ENCODE results near the gene BRIP1. TPM values are rescaled to one million over a fixed set of nuclear protein-coding genes. Genes with fewer than 3 reads are reported as not detected.

The BRIP1 gene
- total and polyA plus RNA-seq, 10 of the 15 experiments (the other 5 are each of a cell fraction or from before 2014, with no cell fraction given), result 4.0 to 24.2 (median 12.8) TPM

DNA sequence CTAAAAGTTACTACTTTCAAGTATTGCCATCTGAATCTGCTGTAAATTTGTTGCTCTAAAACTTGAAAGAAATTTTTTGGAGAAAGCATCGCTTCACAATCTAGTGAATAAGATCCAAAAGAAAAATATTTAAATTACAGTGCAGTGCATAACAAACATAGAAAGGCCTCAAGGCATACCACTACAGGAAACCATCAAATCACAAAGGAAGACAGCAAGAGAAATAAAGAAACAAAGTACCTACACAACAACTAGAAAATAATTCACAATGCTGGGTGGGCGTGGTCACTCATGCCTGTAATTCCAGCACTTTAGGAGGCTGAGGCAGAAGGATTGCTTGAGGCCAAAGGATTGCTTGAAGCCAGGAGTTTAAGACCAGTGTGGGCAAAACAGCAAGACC is 104.9 kb downstream of the BRIP1 start (continued):
- TF ChIP-seq, protein P1, sequence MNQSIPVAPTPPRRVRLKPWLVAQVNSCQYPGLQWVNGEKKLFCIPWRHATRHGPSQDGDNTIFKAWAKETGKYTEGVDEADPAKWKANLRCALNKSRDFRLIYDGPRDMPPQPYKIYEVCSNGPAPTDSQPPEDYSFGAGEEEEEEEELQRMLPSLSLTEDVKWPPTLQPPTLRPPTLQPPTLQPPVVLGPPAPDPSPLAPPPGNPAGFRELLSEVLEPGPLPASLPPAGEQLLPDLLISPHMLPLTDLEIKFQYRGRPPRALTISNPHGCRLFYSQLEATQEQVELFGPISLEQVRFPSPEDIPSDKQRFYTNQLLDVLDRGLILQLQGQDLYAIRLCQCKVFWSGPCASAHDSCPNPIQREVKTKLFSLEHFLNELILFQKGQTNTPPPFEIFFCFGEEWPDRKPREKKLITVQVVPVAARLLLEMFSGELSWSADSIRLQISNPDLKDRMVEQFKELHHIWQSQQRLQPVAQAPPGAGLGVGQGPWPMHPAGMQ (IDR thresholded peaks at IDR 0.05; ENCODE audit: borderline replicate concordance), result no peak

DNA sequence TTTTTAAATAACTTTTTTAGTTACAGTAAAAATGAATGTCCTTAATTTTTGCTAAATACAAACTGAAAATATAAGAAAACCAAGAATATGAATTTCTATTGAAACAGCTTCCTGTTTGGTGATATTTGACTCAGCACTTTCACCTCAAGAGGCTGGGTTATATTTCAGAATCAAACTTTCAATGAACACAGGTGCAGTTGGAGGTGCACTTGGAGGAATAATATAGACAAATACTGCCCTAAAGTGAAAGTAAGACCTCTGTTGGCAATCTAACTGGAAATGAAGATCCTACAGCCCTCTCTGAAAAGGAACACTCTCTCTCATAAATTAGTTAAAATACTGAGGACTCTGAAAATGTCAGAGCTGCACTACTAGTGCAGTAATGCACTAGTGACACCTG is 106.2 kb downstream of the BRIP1 start:
- ChIA-PET RAD21 (ENCODE audit: unreplicated experiment) (interaction anchor here (1.0 to 2.2 kb wide), 4 partner anchors 12 to 29 kb away, joined by 3 to 5 read pairs (median 4); no protein-coding TSS in a partner anchor), SMC1A (ENCODE audit: uncharacterized antibody, unreplicated experiment) (interaction anchor here (1.5 to 2.1 kb wide), 2 partner anchors 15 to 32 kb away, joined by 3 to 4 read pairs; no protein-coding TSS in a partner anchor), POLR2A (no interaction called here), CTCF (interaction anchor here (1.5 kb wide), 2 partner anchors 21 to 352 kb away, joined by 5 read pairs; no protein-coding TSS in a partner anchor)
- Histone ChIP-seq H2AFZ (ENCODE audit: control insufficient read depth, low read depth, low read length) (no peak overlapping the region), H3K27ac (ENCODE audit: control insufficient read depth, insufficient read depth) (peak overlapping the region; percentile 9; the same call in 1 of the 2 replicates), H3K36me3 (ENCODE audit: control insufficient read depth in 2 of 2, insufficient read depth in 2 of 2, low read length in 1 of 2) (0 out of 4 replicates have a peak, but pooled peaks cover 0 to 2% of the 10 kb centered on the region in 2 experiments), H3K4me3 (no peak overlapping the region), H3K79me2 (ENCODE audit: control insufficient read depth, insufficient read depth, low read length) (no peaks in the 10 kb centered on the region), H3K9ac (ENCODE audit: control insufficient read depth, insufficient read depth, low read length) (no peak overlapping the region), H3K9me3 (replicated peaks; ENCODE audit: control insufficient read depth, insufficient read depth, low read length) (no peaks in the 10 kb centered on the region; the same call in 1 of the 3 replicates), H3K4me1 (ENCODE audit: control insufficient read depth, insufficient read depth, low read length) (peaks cover 20% of the 10 kb centered on the region), H4K20me1 (ENCODE audit: control insufficient read depth, insufficient read depth) (no peaks in the 10 kb centered on the region), H3K4me2 (ENCODE audit: control insufficient read depth, insufficient read depth) (peak overlapping the region; percentile 56), H3K27me3 (replicated peaks in 1 of 2; ENCODE audit: control insufficient read depth in 2 of 2, insufficient read depth in 2 of 2, low read length in 1 of 2) (no peaks in the 10 kb centered on the region)
- FAIRE-seq, result peak; percentile 85
- DNase-seq (ENCODE audit: low read depth, low spot score), result peak; percentile 34
- TF ChIP-seq, protein P2, sequence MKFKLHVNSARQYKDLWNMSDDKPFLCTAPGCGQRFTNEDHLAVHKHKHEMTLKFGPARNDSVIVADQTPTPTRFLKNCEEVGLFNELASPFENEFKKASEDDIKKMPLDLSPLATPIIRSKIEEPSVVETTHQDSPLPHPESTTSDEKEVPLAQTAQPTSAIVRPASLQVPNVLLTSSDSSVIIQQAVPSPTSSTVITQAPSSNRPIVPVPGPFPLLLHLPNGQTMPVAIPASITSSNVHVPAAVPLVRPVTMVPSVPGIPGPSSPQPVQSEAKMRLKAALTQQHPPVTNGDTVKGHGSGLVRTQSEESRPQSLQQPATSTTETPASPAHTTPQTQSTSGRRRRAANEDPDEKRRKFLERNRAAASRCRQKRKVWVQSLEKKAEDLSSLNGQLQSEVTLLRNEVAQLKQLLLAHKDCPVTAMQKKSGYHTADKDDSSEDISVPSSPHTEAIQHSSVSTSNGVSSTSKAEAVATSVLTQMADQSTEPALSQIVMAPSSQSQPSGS (IDR thresholded peaks at IDR 0.05; ENCODE audit: low read length), result 0 out of 2 replicates have a peak, but pooled peaks have one; percentile 41
- TF ChIP-seq CHD2 (IDR thresholded peaks at IDR 0.05; ENCODE audit: borderline replicate concordance, low read depth, low read length), result no peak
- TF ChIP-seq NFXL1 (IDR thresholded peaks at IDR 0.05; ENCODE audit: borderline replicate concordance), result peak; percentile 84; the same call in 1 of the 2 replicates
- no peak for TF ChIP-seq MYB (IDR thresholded peaks at IDR 0.05; ENCODE audit: borderline replicate concordance, low read depth, low read length)
- TF ChIP-seq MYC (IDR thresholded peaks at IDR 0.05; ENCODE audit: insufficient read depth, insufficient read length, insufficient replicate concordance, low read length, severe bottlenecking), result no peak
- TF ChIP-seq, protein P3, sequence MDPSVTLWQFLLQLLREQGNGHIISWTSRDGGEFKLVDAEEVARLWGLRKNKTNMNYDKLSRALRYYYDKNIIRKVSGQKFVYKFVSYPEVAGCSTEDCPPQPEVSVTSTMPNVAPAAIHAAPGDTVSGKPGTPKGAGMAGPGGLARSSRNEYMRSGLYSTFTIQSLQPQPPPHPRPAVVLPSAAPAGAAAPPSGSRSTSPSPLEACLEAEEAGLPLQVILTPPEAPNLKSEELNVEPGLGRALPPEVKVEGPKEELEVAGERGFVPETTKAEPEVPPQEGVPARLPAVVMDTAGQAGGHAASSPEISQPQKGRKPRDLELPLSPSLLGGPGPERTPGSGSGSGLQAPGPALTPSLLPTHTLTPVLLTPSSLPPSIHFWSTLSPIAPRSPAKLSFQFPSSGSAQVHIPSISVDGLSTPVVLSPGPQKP (IDR thresholded peaks at IDR 0.05; ENCODE audit: low read depth, low read length), result no peak
- peak; percentile 49 for TF ChIP-seq RUNX3 (IDR thresholded peaks at IDR 0.05; ENCODE audit: low read length)
- TF ChIP-seq KAT2A (conservative IDR thresholded peaks at IDR 0.05; ENCODE audit: control insufficient read depth, low read depth, low read length), result no peak
- 0 out of 2 replicates have a peak, but pooled peaks have one; percentile 14 for TF ChIP-seq TCF12 (IDR thresholded peaks at IDR 0.05; ENCODE audit: low read depth, low read length)
- TF ChIP-seq SMAD1 (IDR thresholded peaks at IDR 0.05; ENCODE audit: low read depth, partially characterized antibody), result no peak
- peak; percentile 60 for TF ChIP-seq JUNB (IDR thresholded peaks at IDR 0.05)
- 0 out of 2 replicates have a peak, but pooled peaks have one; percentile 23 for TF ChIP-seq CREM (IDR thresholded peaks at IDR 0.05; ENCODE audit: low read depth)
- TF ChIP-seq MXI1 (IDR thresholded peaks at IDR 0.05; ENCODE audit: low read depth, low read length), result no peak
- 0 out of 2 replicates have a peak, but pooled peaks have one; percentile 49 for TF ChIP-seq TBL1XR1 (IDR thresholded peaks at IDR 0.05; ENCODE audit: low read depth, low read length)
- peak; percentile 64 for TF ChIP-seq NFIC (IDR thresholded peaks at IDR 0.05; ENCODE audit: low read depth, low read length)
- peak; percentile 89 for ATAC-seq
- BruUV-seq (replicated peaks), result no TSS peak
- intact Hi-C loops (cut with micrococcal nuclease; ENCODE audit: unreplicated experiment) (no loop called here), in situ Hi-C loops (cut with MboI) (no loop called here)
